ENCODE results near the gene GPR176.

Gene GPR176

DNA sequence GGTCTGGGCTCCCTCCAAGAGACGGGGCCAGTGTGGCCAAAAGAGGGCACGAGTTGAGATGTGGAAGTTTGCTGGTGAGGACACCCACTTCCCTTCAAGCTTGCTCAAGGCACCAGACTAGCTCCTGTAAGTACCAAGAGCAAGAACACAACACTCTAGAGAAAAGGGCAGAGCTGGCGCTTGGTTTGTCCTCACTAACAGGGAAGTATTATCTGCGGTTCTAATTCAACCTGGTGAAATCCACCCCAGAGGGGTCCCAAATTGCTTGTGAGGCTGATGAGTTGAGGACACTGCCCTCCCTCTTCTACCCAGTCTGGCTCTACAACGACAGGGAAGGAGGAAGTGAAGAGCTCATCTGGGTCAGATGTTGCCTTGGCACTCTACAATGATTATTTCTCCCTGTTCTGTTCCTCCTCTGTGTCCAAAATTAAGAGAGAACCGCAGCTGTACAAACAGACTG, 120.5 kb downstream of the GPR176 start:
- no peak overlapping the region for H3K4me3 ChIP-seq (ENCODE audit: low read depth, low read length)
- no peaks in the 10 kb centered on the region for H3K36me3 ChIP-seq (ENCODE audit: control insufficient read depth in 2 of 2, insufficient read depth in 1 of 2, low read length in 2 of 2)
- H3K27ac ChIP-seq (ENCODE audit: extremely low read depth, low read depth, low read length) = no peak overlapping the region
- H3K9me3 ChIP-seq (ENCODE audit: control insufficient read depth, insufficient read depth, low read depth, low read length) = no peaks in the 10 kb centered on the region
- H3K4me1 ChIP-seq (ENCODE audit: control insufficient read depth, insufficient read depth, low read length) = no peaks in the 10 kb centered on the region
- ChIA-PET CTCF (interaction anchor here (0.6 kb wide), 1 partner anchor 483 kb away, joined by 3 read pairs; the partner anchor contains the start of gene ANKRD63), POLR2A (no interaction called here)
- TF ChIP-seq ZNF114 (tag by site-specific recombination; IDR thresholded peaks at IDR 0.05) (no peak), ZNF76 (tag by site-specific recombination; IDR thresholded peaks at IDR 0.05; ENCODE audit: borderline replicate concordance, low read depth) (no peak), ZNF529 (tag by site-specific recombination; IDR thresholded peaks at IDR 0.05; ENCODE audit: insufficient replicate concordance) (no peak), ZNF138 (tag by site-specific recombination; IDR thresholded peaks at IDR 0.05; ENCODE audit: borderline replicate concordance) (no peak), OSR2 (tag by site-specific recombination; IDR thresholded peaks at IDR 0.05) (no peak), ZNF48 (tag by site-specific recombination; IDR thresholded peaks at IDR 0.05) (no peak), ZXDB (tag by site-specific recombination; IDR thresholded peaks at IDR 0.05) (no peak), ZNF514 (tag by site-specific recombination; IDR thresholded peaks at IDR 0.05) (no peak), ZNF223 (tag by site-specific recombination; IDR thresholded peaks at IDR 0.05) (no peak), AEBP2 (tag by site-specific recombination; IDR thresholded peaks at IDR 0.05; ENCODE audit: borderline replicate concordance) (no peak), PRDM10 (tag by site-specific recombination; IDR thresholded peaks at IDR 0.05) (no peak), ZBTB1 (tag by site-specific recombination; IDR thresholded peaks at IDR 0.05) (no peak), ZNF791 (tag by site-specific recombination; IDR thresholded peaks at IDR 0.05) (no peak), ZNF629 (tag by site-specific recombination; IDR thresholded peaks at IDR 0.05) (no peak), ZNF518A (tag by site-specific recombination; conservative IDR thresholded peaks at IDR 0.05; ENCODE audit: low read depth) (no peak), MZF1 (tag by site-specific recombination; IDR thresholded peaks at IDR 0.05; ENCODE audit: borderline replicate concordance) (no peak)
